Neuron (in vitro differentiated cells): ENCODE results near the gene RBX1.

Experiments
- H2AFZ ChIP-seq: one replicate; pipeline ENCODE4 v1.6.1; 2013; ENCODE audit warnings: low read depth, mild to moderate bottlenecking, inconsistent platforms, low read length, moderate library complexity
- H3K27me3 ChIP-seq: one replicate; pipeline ENCODE4 v1.6.1; 2013; ENCODE audit warnings: low read length; ENCODE audit not compliant: insufficient read depth
- H3K36me3 ChIP-seq: one replicate; pipeline ENCODE4 v1.6.1; 2013; ENCODE audit warnings: low read length; ENCODE audit not compliant: insufficient read depth
- H3K4me1 ChIP-seq: one replicate; pipeline ENCODE4 v1.6.1; 2013; ENCODE audit warnings: low read length; ENCODE audit not compliant: insufficient read depth
- H3K4me3 ChIP-seq: 2 replicates; pipeline ENCODE4 v1.5.1; 2013; ENCODE audit warnings: mild to moderate bottlenecking, low read length, moderate library complexity
- H3K9me3 ChIP-seq: one replicate; pipeline ENCODE4 v1.6.1; 2013; ENCODE audit warnings: low read length

Gene RBX1

GRCh38 chr22:41021061-41021612 lies 70.0 kb downstream of the RBX1 start:
- Histone ChIP-seq H3K36me3 (no peaks in the 10 kb centered on the region), H3K4me3 (peak overlapping the region; percentile 78), H3K9me3 (no peaks in the 10 kb centered on the region), H3K4me1 (peaks cover 12% of the 10 kb centered on the region), H3K27me3 (no peaks in the 10 kb centered on the region), H2AFZ (peak overlapping the region; percentile 94)

DNA sequence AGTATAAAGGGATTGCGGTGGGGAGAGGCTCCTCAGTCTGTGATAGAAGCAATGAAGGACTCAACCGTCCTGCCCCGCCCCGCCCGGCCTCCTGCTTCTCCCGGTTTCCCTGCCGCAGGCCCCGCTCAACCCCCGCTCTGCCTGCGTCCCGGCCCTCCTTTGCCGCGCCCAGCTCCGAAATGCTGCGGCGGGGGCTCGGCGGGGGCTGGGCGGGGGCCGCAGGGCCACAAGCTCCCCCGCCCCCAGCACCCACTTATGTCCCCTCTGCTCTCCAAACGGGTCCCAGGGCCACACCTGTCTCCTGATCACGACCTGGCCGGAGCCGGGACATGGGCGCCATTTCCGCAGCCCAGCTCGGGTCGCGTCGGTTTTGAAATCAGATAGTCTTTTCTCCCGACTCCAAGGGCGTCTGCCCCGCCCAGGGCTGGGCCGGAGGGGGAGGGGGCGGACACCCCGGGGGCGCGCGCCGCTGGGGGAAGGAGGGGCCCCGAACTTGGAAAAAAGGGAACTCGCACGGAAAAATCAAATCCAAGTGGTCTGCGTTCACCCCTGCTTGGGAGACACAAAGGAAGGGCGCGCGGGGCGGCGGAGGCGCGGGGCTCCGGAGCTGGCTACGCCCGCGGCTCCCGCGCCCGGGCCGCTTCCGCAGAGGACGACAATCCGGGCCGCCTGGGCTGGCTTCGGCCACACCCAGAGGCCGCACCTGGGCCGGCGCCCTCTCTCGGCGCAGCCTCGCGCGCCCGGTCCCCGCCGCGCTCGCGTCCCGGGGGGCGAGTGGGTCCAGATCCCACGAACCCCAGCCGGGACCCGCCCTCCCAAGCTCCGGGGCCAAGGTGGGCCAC lies 70.7 kb downstream of the RBX1 start:
- Histone ChIP-seq H3K9me3 (no peaks in the 10 kb centered on the region), H3K36me3 (no peaks in the 10 kb centered on the region), H3K4me3 (peak overlapping the region; percentile 78), H3K27me3 (no peaks in the 10 kb centered on the region), H3K4me1 (peaks cover 12% of the 10 kb centered on the region), H2AFZ (peak overlapping the region; percentile 94)

DNA sequence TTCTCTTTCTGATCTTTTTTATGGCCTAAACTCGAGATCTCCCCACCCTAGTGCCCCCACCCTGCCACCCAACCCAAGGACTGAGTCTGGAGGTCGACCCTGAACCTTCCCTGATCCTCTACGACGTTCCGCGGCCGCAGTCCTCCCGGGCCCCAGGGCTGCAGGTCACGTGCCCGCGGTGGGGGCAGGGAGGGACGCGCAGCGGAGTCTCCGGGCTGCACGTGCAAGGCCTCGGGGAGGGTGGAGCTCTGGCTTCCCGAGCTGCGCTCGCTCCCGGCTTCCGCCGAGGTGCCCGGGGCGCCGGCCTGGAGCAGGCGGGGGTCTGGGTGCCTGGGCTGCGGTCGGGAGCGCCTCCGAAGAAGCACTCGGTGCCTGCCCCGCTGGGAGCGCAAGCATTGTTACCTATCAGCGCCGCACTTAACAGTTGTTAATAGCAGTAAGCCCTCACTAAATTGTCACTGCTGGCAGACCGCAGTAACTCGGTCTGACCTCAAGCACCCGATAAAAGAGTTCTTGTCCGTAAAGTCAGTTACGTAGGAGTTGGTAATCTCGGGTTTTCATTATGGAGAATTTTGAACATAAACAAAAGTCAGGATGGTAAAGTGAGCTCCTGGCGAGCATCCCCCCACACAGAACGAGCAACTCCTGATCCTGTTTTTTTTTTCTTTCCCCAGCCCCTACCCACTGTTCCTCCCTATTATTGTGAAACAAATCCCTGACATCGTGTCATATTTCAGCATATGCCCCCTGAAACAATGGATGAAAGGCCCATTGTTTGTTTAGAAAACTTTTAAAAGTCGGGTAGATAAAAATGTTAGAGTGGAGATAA lies 71.5 kb downstream of the RBX1 start:
- Histone ChIP-seq H2AFZ (peak overlapping the region; percentile 94), H3K4me3 (peak overlapping the region; percentile 78), H3K36me3 (no peaks in the 10 kb centered on the region)

More for the DNA sequence above, 71.5 kb downstream of the RBX1 start:
- Histone ChIP-seq H3K4me1 (peaks cover 12% of the 10 kb centered on the region), H3K9me3 (no peaks in the 10 kb centered on the region), H3K27me3 (no peaks in the 10 kb centered on the region)
